ENCODE results near the gene WASL.
"Not testable (repeated sequence)": the region's sequence is repeated elsewhere in the genome, so short reads cannot be mapped to it uniquely, and the experiment has no call there.

Gene WASL

GRCh38 chr7:123748734-123749536 lies at the start of gene WASL:
Gene WASL, minus strand, starts transcription at chr7:123749003. Its CDS starts 269 bp downstream, at chr7:123748734.
- peak; percentile 80 to 83 for DNase-seq (ENCODE audit: low read depth in 2 of 2)

DNA sequence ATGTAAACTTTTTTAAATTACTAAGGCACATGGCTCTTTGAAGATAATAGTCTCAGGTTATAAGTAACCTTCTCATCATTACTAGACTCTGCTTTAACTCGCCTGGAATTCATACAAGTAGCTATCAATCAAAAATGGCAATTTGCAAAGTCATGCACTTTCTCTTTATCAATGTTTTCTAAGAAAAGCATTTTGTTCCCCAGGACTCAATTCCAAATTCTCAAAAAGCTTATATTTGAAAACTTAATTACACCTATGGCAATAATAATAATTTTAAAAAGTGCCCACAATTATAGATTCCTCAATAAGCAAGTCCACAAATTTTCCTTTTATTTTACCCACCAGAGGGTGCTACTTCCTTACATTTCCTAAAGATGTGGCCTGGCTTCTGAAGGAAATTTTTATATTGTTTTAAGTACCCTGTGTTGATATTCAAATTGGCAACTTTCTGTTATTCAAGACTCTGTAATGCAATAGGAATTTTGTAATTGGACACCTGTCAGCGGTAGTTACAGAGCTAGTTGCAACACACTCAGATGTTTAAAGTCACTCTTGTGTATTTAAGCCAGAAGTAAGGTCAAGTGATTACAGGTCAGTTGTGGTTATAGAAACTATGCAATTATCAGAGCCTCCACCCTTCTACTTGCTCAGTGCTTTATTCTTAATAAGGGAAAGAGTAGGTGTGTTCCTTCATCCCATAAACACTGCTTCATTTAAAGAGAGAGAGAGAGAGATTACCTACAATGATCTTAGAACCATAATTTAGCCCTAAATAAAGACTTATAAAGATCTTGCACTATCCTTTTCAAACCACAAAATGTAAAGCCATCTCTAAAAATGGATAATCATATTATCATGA lies 49.1 kb upstream of the WASL start:
- no peak for DNase-seq (ENCODE audit: low read depth in 2 of 2)

DNA sequence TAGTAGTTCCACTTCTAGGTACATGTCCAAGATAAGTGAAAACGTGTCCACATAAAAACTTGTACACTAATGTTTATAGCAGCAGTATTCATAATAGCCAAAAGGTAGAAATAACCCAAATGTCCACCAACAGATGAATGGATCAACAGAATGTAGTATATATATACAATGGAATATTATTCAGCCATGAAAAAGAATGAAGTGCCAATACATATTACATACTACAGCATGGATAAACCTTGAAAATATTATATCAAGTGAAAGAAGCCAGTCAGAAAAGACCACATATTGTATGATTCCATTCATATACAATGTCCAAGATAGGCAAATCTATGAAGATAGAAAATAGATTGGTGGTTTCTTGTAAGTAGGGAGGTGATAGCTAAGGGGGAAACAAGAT lies 47.8 kb upstream of the WASL start:
- DNase-seq (ENCODE audit: low read depth in 2 of 2): no peak

DNA sequence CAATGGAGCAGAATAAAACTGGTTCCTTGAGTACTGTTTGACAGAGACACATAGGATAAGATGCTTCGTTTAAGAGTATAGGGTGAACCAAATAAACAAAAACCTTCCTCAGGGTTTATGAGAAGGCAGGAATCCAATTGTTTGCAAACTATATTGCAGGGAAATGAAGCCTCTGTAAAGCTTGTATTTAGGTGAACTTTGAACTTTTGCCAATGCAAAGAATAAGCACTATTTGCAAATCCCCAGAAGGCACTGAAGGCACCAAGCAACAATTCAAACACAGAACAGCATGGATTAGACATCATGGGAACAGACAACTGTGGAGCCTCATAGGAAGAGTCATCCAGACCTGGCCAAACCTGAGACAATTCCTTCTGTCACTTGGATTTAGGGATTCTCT lies 47.1 kb upstream of the WASL start:
- DNase-seq (ENCODE audit: low read depth in 2 of 2): no peak

- DNase-seq (ENCODE audit: low read depth in 2 of 2): not testable (repeated sequence)
These were observed 46.3 kb upstream of the WASL start for GRCh38 chr7:123795116-123795515.

DNA sequence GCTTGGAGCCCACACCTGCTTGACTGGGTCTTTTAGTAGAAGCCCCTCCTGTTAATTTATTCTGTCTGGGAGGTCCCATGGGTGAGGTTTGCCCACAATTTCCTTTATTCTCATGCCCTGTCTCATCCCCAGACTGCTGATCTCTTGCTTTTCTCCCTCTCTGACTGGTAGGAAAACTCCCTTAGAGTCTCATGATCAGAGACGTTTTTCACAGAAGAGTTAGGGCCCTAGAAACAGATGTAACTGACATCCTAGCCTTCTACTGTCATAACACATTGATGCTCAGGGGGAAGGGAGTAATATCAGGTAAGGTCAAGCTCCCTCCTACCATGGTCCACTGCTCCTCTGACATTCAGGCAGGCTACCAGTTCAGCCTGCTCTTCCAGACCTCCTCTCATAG lies 43.7 kb upstream of the WASL start:
- DNase-seq (ENCODE audit: low read depth in 2 of 2): no peak

- DNase-seq (ENCODE audit: low read depth in 2 of 2): no peak
These were observed 42.2 kb upstream of the WASL start for GRCh38 chr7:123791001-123791400.

DNA sequence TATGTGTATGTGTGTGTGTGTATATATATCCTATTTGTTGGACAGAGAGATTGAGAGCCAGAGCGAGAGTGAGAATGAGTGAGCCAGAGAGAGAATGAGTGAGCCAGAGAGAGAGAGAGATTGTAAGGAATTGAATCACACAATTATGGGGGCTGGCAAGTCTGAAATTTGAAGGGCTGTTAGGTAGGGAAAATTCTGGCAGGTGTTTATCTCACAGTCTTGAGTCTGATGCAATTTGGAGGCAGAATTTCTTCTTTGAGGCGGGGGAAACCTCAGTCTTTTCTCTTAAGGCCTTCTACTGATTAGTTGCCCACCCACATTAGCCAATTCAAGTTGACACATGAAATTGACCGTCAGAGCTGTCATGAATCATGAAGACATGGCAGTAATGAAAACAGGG lies 41.0 kb upstream of the WASL start:
- no peak for DNase-seq (ENCODE audit: low read depth in 2 of 2)

GRCh38 chr7:123789206-123789784 lies 40.5 kb upstream of the WASL start:
- DNase-seq (ENCODE audit: low read depth in 2 of 2): no peak

GRCh38 chr7:123788584-123788983 lies 39.8 kb upstream of the WASL start:
- no peak for DNase-seq (ENCODE audit: low read depth in 2 of 2)

- no peak for DNase-seq (ENCODE audit: low read depth in 2 of 2)
These were observed 38.6 kb upstream of the WASL start for GRCh38 chr7:123787220-123788007.

- no peak for DNase-seq (ENCODE audit: low read depth in 2 of 2)
These were observed 35.5 kb upstream of the WASL start for GRCh38 chr7:123784263-123784662.

GRCh38 chr7:123783820-123784219 lies 35.0 kb upstream of the WASL start:
- DNase-seq (ENCODE audit: low read depth in 2 of 2): no peak

- no peak for DNase-seq (ENCODE audit: low read depth in 2 of 2)
These were observed 33.4 kb upstream of the WASL start for GRCh38 chr7:123782071-123782798.

DNA sequence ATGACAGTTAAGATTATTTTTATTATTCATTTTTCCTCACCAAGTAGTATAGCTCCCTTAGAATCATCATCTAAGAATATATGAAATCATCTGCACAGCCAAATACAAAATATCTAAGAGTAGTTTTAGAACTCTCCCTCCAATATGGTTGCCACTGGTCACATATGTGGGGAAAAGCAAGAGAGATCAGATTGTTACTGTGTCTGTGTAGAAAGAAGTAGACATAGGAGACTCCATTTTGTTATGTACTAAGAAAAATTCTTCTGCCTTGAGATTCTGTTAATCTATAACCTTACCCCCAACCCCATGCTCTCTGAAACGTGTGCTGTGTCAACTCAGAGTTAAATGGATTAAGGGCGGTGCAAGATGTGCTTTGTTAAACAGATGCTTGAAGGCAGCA lies 31.7 kb upstream of the WASL start:
- DNase-seq (ENCODE audit: low read depth in 2 of 2): not testable (repeated sequence)

GRCh38 chr7:123774496-123774895 lies 25.7 kb upstream of the WASL start:
- no peak for DNase-seq (ENCODE audit: low read depth in 2 of 2)

GRCh38 chr7:123773481-123773880 lies 24.7 kb upstream of the WASL start:
- DNase-seq (ENCODE audit: low read depth in 2 of 2): no peak

DNA sequence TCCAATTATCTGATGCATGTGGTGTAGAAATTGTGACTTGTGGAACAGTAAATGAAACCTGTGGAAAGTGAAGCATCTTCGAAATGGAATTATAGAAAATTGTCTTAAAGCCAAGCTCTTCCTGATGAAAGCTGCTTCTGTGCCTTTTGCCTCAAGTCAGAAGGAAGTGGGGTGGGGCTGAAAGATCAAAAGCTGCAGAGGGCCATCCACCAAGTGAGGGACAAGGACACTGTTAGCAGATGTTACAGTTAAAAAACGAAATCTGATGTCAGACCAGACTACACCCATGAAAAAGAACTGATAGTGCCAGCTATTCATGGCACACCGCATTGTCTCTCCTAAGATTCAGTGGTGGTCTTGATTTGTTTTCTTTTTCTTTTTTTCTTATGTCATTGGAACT lies 23.8 kb upstream of the WASL start:
- DNase-seq (ENCODE audit: low read depth in 2 of 2): no peak

- no peak for DNase-seq (ENCODE audit: low read depth in 2 of 2)
These were observed 23.0 kb upstream of the WASL start for GRCh38 chr7:123771846-123772245.

DNA sequence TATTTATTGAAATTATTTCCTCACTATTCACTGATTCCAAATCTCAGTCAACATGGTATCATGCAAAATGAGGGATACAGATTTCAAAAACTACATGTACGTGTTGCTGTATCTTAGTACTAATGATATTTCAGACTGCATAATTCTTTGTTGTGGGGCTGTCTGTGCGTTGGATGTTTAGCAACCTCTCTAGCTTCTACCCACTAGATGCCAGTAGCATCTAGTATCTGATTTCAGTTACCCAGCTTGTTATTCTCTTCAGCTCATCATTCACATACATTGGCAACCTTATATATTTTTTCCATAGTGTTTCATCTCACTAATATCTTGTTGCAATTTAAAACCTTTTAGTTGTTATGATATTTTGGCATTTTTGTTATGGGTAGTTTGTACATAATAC lies 22.5 kb upstream of the WASL start:
- DNase-seq (ENCODE audit: low read depth in 2 of 2): no peak

- DNase-seq (ENCODE audit: low read depth in 2 of 2): no peak
These were observed 21.6 kb upstream of the WASL start for GRCh38 chr7:123770378-123770777.
